Spleen (tissue), 11 donors: ENCODE results near the gene MAP3K5. TPM values are rescaled to one million over a fixed set of nuclear protein-coding genes. Genes with fewer than 3 reads are reported as not detected.

Source experiments
- DNase-seq: peaks from one replicate; pipeline ENCODE4 v3.0.0-alpha.2; 2020
- H3K27ac ChIP-seq, 8 donors: fragments of 200-600 bp; sonication (generic) in 7 of 8; 1 replicate in 4 of 8; 2 replicates in 4 of 8; pipeline versions ENCODE4 v1.5.0 to v1.8.0; 2016 to 2021; ENCODE audit warnings: inconsistent platforms in 4 of 8, mild to moderate bottlenecking in 4 of 8, moderate library complexity in 1 of 8
- H3K27me3 ChIP-seq, 7 donors: fragments of 200-600 bp; sonication (generic) in 6 of 7; replicated peaks in 1 of 7; 1 replicate in 4 of 7; 2 replicates in 3 of 7; pipeline versions ENCODE4 v1.5.0 to v1.8.0; 2016 to 2021; ENCODE audit warnings: inconsistent platforms in 3 of 7, mild to moderate bottlenecking in 1 of 7
- H3K36me3 ChIP-seq, 6 donors: fragments of 200-600 bp; sonication (generic) in 5 of 6; 1 replicate in 4 of 6; 2 replicates in 2 of 6; pipeline versions ENCODE4 v1.5.0 to v1.8.0; 2016 to 2021; ENCODE audit warnings: inconsistent platforms in 2 of 6
- H3K4me1 ChIP-seq, 6 donors: fragments of 200-600 bp; sonication (generic) in 5 of 6; 1 replicate in 3 of 6; 2 replicates in 3 of 6; pipeline versions ENCODE4 v1.5.0 to v1.8.0; 2016 to 2021; ENCODE audit warnings: inconsistent platforms in 3 of 6
- H3K4me3 ChIP-seq, 8 donors: fragments of 200-600 bp; sonication (generic) in 7 of 8; 1 replicate in 4 of 8; 2 replicates in 4 of 8; pipeline versions ENCODE4 v1.5.0 to v1.8.0; 2016 to 2021; ENCODE audit warnings: inconsistent platforms in 4 of 8, mild to moderate bottlenecking in 4 of 8, moderate library complexity in 2 of 8
- H3K9me3 ChIP-seq, 8 donors: fragments of 200-600 bp; sonication (generic) in 7 of 8; 1 replicate in 4 of 8; 2 replicates in 4 of 8; pipeline versions ENCODE4 v1.5.0 to v1.8.0; 2016 to 2021; ENCODE audit warnings: inconsistent platforms in 4 of 8
- CTCF ChIP-seq, 11 experiments: fragments of 200-600 bp in 7 of 11; fragments of 450-650 bp in 4 of 11; sonication (generic) in 4 of 11; IDR thresholded peaks in 8 of 11; conservative IDR thresholded peaks in 3 of 11; 1 replicate in 7 of 11; 2 replicates in 4 of 11; pipeline versions ENCODE4 v1.4.0 to v1.8.0; 2016 to 2021; ENCODE audit warnings: antibody characterized with exemption in 11 of 11, inconsistent platforms in 4 of 11, mild to moderate bottlenecking in 1 of 11
- POLR2A ChIP-seq, 3 donors: fragments of 450-650 bp; IDR thresholded peaks; one replicate each; pipeline ENCODE4 v1.5.1; 2017; ENCODE audit warnings: antibody characterized with exemption in 3 of 3, mild to moderate bottlenecking in 1 of 3
- POLR2AphosphoS5 ChIP-seq, 3 donors: sonication (generic); formaldehyde crosslinking; IDR thresholded peaks; one replicate each; pipeline ENCODE4 v1.5.1; 2017; ENCODE audit warnings: antibody characterized with exemption in 3 of 3
- WGBS, 5 donors: extraction: QIAGEN DNeasy Blood & Tissue Kit in 3 of 5; methylation state at CpG; one replicate each; pipeline versions ENCODE4 v1.1.5 to v1.1.7; 2013 to 2018; 5-methylcytosine and 5-hydroxymethylcytosine counted together
- intact Hi-C: fragments of 100-400 bp; cut with DNase I; formaldehyde crosslinking; loops from one replicate; pipeline ENCODE4 v1.15.0; 2023; ENCODE audit warnings: low total_unique reads
- polyA plus RNA-seq, 3 donors: library from polyadenylated mRNA; stranded (reverse); fragments of 200-250 nt; gene quantifications; one replicate each; pipeline ENCODE4 v1.2.1, GENCODE V29; 2013
- total RNA-seq, 7 donors: library from RNA; depleted of rRNA in 3 of 7; stranded (reverse); fragments of >200 nt in 3 of 7; fragmentation: NEBNext Ultra II Directional in 4 of 7; extraction: Animal tissue kit (Norgen Biotek cat#: 25700) in 4 of 7; gene quantifications; one replicate each; pipeline versions ENCODE4 v1.1.0 to v1.2.1, GENCODE V29; 2016 to 2021
- donor health status: healthy with polysubstance abuse.
- donor health status: DM: no; HTN: no; CAD: no; lungs with moderate emphysema.
- donor health status: DM: no; HTN: no; CAD: no.
- donor health status: Bipolar disorder and iron deficiency.
- donor health status: healthy.
- donor health status: DM: no; HTN: no; CAD: no.
- donor health status: DM: yes; HTN: yes; CAD: no.

The MAP3K5 gene
- total and polyA plus RNA-seq, 10 donors: 7.2 to 55.0 (median 33.2) TPM

GRCh38 chr6:136831873-136832562, 39.7 kb upstream of the MAP3K5 start:
- intact Hi-C loops: no loop called here
- DNase-seq: no peak
- H3K4me3 ChIP-seq: no peak overlapping the region
- TF ChIP-seq POLR2AphosphoS5 (IDR thresholded peaks at IDR 0.05): no peak
- no peak for TF ChIP-seq POLR2A (IDR thresholded peaks at IDR 0.05)
- no peak for TF ChIP-seq CTCF (IDR thresholded peaks at IDR 0.05 in 8 of 11, conservative IDR thresholded peaks at IDR 0.05 in 3 of 11)
- H3K27me3 ChIP-seq: no peaks in the 10 kb centered on the region
- H3K9me3 ChIP-seq: peaks cover 3 to 33% (median 23%) of the 10 kb centered on the region in 8 donors
- H3K27ac ChIP-seq: no peak overlapping the region
- WGBS, 5 donors: 95 to 100% (median 100%) methylated on average over 1 of the region's 1 CpG
- H3K36me3 ChIP-seq: peaks cover 0 to 70% (median 23%) of the 10 kb centered on the region in 6 donors
- H3K4me1 ChIP-seq: peaks cover 0 to 15% (median 0%) of the 10 kb centered on the region in 6 donors

GRCh38 chr6:136826216-136826615, 33.9 kb upstream of the MAP3K5 start:
- no peak overlapping the region for H3K4me3 ChIP-seq
- DNase-seq: no peak
- WGBS, 5 donors: 88 to 96% (median 95%) methylated on average over 6 of the region's 6 CpGs
- TF ChIP-seq POLR2A (IDR thresholded peaks at IDR 0.05): no peak
- no peak for TF ChIP-seq POLR2AphosphoS5 (IDR thresholded peaks at IDR 0.05)
- TF ChIP-seq CTCF (IDR thresholded peaks at IDR 0.05 in 8 of 11, conservative IDR thresholded peaks at IDR 0.05 in 3 of 11): no peak
- H3K4me1 ChIP-seq: peaks cover 4 to 36% (median 12%) of the 10 kb centered on the region in 6 donors
- peaks cover 0 to 16% (median 6%) of the 10 kb centered on the region in 8 donors for H3K9me3 ChIP-seq
- H3K36me3 ChIP-seq: peaks cover 0 to 52% (median 18%) of the 10 kb centered on the region in 6 donors
- H3K27ac ChIP-seq: no peak overlapping the region
- intact Hi-C loops: no loop called here
- no peaks in the 10 kb centered on the region for H3K27me3 ChIP-seq

- DNase-seq: peak; percentile 78
- peak in 1 of 11 experiments; percentile 1 for TF ChIP-seq CTCF (IDR thresholded peaks at IDR 0.05 in 8 of 11, conservative IDR thresholded peaks at IDR 0.05 in 3 of 11)
- no peak for TF ChIP-seq POLR2A (IDR thresholded peaks at IDR 0.05)
- no peak for TF ChIP-seq POLR2AphosphoS5 (IDR thresholded peaks at IDR 0.05)
- H3K4me3 ChIP-seq: peak overlapping the region; percentile 54 to 81 (median 64)
- H3K27me3 ChIP-seq: no peaks in the 10 kb centered on the region
- H3K27ac ChIP-seq: peak overlapping the region; percentile 92 to 95 (median 93)
- 57 to 90% (median 63%) methylated on average over 19 to 31 of the region's 31 CpGs for WGBS, 5 donors
- peaks cover 4 to 29% (median 12%) of the 10 kb centered on the region in 6 donors for H3K4me1 ChIP-seq
- H3K36me3 ChIP-seq: peaks cover 0 to 28% (median 9%) of the 10 kb centered on the region in 6 donors
- H3K9me3 ChIP-seq: no peaks in the 10 kb centered on the region
- intact Hi-C loops: no loop called here
Observed at GRCh38 chr6:136823128-136823660, 30.9 kb upstream of the MAP3K5 start.
